Tibial artery (tissue), 4 donors: ENCODE measurements around the gene PITPNM3.
A peak's percentile ranks its signal among the peaks of the same experiment; 100 is the strongest.

Source experiments
- DNase-seq, 2 donors: peaks; one replicate each; pipeline ENCODE4 v3.0.0-alpha.2; 2019
- H3K27ac ChIP-seq, 2 donors: fragments of 200-600 bp; sonication (generic) in 1 of 2; 1 replicate in 1 of 2; 2 replicates in 1 of 2; pipeline ENCODE4 v1.5.1; 2018 to 2019; ENCODE audit warnings: mild to moderate bottlenecking in 1 of 2
- H3K27me3 ChIP-seq, 2 donors: fragments of 200-600 bp; sonication (generic) in 1 of 2; one replicate each; pipeline versions ENCODE4 v1.5.1 to v1.6.0; 2016 to 2019
- H3K36me3 ChIP-seq, 3 donors: fragments of 200-600 bp; sonication (generic) in 2 of 3; one replicate each; pipeline ENCODE4 v1.5.1; 2016 to 2019; ENCODE audit warnings: mild to moderate bottlenecking in 2 of 3
- H3K4me1 ChIP-seq, 4 donors: fragments of 200-600 bp; sonication (generic) in 2 of 4; 1 replicate in 3 of 4; 2 replicates in 1 of 4; pipeline ENCODE4 v1.5.1; 2016 to 2019
- H3K4me3 ChIP-seq, 2 donors: fragments of 200-600 bp; sonication (generic) in 1 of 2; 1 replicate in 1 of 2; 2 replicates in 1 of 2; pipeline ENCODE4 v1.5.1; 2018 to 2019; ENCODE audit warnings: mild to moderate bottlenecking in 2 of 2
- H3K9me3 ChIP-seq, 3 donors: fragments of 200-600 bp; sonication (generic) in 1 of 3; one replicate each; pipeline ENCODE4 v1.5.1; 2016 to 2019
- intact Hi-C: fragments of 100-400 bp; cut with DNase I; formaldehyde crosslinking; loops from one replicate; pipeline ENCODE4 v1.15.0; 2023; ENCODE audit warnings: low total_unique reads
- TF ChIP-seq, protein P1 (sequence below), 2 experiments: fragments of 200-600 bp in 1 of 2; fragments of 450-650 bp in 1 of 2; IDR thresholded peaks; one replicate each; pipeline ENCODE4 v1.5.1; 2017 to 2019; ENCODE audit warnings: antibody characterized with exemption in 2 of 2, mild to moderate bottlenecking in 1 of 2, moderate library complexity in 1 of 2

The PITPNM3 gene

DNA sequence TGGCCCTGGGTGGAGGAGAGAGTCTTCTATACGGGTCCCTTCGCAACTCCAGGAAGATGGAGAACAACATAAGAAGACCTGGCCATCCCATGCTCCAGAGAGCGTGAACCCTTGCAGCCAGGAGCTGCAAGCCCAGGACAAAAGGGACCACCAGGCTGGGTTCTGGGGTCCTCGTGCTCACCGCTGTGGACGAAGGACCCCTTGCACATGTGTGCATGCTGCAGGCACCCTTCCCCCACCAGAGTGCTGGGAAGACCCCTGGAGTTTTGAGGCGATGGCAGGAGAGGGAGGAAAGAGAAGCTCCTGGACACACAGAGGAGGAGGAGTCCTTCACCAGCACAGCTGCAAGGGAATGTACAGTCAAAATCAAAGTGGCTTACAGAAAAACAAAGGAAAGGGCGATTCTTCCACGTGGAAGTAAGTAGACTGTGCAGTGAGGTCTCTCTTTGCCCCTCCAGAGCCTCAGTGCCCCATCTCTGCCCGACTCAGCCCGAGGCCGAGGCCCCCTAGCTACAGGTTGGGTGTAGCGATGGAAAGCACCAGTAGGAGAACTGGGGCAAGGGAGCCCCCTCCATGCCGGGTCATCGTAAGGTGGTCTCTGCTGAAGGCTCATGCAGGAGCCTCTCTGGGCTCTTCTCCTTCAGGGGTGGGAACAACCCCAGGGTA, 60.8 kb downstream of the PITPNM3 start:
- peak in 1 of 2 donors; percentile 12 for DNase-seq
- Histone ChIP-seq H3K4me3 (no peak overlapping the region), H3K9me3 (no peaks in the 10 kb centered on the region), H3K36me3 (no peaks in the 10 kb centered on the region), H3K4me1 (peaks cover 0 to 8% (median 2%) of the 10 kb centered on the region in 4 donors), H3K27me3 (peaks cover 0 to 4% of the 10 kb centered on the region in 2 donors), H3K27ac (no peak overlapping the region)
- TF ChIP-seq, protein P1, sequence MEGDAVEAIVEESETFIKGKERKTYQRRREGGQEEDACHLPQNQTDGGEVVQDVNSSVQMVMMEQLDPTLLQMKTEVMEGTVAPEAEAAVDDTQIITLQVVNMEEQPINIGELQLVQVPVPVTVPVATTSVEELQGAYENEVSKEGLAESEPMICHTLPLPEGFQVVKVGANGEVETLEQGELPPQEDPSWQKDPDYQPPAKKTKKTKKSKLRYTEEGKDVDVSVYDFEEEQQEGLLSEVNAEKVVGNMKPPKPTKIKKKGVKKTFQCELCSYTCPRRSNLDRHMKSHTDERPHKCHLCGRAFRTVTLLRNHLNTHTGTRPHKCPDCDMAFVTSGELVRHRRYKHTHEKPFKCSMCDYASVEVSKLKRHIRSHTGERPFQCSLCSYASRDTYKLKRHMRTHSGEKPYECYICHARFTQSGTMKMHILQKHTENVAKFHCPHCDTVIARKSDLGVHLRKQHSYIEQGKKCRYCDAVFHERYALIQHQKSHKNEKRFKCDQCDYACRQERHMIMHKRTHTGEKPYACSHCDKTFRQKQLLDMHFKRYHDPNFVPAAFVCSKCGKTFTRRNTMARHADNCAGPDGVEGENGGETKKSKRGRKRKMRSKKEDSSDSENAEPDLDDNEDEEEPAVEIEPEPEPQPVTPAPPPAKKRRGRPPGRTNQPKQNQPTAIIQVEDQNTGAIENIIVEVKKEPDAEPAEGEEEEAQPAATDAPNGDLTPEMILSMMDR (IDR thresholded peaks at IDR 0.05): no peak
- intact Hi-C loops: no loop called here

DNA sequence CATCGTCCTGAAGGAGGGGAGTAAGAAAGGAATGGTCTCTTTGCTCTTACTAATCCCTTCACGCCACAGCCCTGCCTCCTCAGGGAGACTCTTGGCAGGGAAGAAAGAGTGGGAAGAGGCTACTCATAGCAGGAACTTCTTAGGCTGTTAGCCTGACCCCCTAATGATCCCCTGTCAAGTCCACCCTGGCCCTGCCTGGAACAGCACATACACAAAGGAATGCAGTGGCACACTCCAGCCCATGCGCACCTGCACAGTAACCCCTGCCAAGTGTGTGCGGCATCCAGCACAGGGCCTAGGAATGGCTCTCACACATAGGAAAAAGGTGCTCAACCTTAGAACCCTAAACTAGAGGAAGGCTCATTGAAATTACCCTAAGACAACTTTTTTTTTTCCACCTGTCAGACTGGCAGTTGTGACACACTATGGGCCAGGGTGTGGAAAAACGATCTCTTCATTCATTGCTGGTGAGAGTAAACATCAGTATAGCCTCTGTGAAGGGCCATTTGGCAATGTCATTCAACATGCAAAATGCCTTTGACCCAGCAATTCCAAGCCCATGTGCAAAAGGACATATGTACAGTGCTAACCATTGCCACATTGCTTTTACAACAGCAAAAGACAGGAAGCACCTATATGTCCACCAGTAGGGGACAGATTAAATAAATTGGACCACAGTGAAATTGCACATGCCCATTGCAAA, 62.0 kb downstream of the PITPNM3 start:
- Histone ChIP-seq H3K9me3 (no peaks in the 10 kb centered on the region), H3K27me3 (peaks cover 0 to 8% of the 10 kb centered on the region in 2 donors), H3K36me3 (no peaks in the 10 kb centered on the region), H3K27ac (no peak overlapping the region), H3K4me3 (no peak overlapping the region), H3K4me1 (peaks cover 0 to 8% (median 2%) of the 10 kb centered on the region in 4 donors)
- DNase-seq: peak in 1 of 2 donors; percentile 28
- intact Hi-C loops: no loop called here
- TF ChIP-seq, protein P1 (IDR thresholded peaks at IDR 0.05): no peak

DNA sequence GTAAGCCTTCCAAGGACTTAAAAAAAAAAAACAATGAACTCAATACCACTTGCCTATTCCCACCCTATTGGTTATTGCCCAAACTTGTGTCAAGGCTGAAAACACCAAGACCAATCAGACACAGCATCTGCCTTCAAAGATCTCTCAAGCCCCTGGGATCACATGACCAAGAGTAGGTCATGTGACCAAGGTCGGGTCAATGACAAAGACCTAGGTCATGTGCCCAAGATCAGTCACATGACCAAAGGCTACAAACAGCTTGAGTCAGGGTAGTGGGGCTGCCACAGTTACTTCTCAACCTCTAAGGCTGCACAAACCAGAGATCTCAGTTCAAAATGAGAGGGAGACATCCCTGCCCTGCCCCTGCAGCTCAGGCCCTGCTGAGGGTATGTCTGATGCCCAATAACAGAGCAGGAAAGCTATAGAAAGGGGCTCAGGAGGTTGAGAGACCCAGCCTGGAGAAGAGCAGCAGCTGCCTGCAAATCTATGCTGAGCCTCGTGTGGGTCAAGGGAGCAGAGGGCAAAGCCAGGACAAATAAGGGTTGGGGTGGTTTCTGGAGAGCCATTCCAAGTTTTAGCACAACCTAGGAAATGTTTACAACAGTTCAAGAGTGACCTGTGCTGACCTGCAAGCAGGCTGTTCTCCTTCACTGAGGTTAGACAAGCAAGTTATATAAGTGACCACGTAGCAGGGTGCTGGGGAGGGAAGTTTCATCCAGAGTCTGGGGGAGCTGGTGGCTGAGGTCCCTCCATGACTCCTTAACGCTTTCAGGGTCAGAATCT, 63.3 kb downstream of the PITPNM3 start:
- TF ChIP-seq, protein P1 (IDR thresholded peaks at IDR 0.05): no peak
- Histone ChIP-seq H3K9me3 (no peaks in the 10 kb centered on the region), H3K4me3 (no peak overlapping the region), H3K36me3 (no peaks in the 10 kb centered on the region), H3K27me3 (peaks cover 0 to 12% of the 10 kb centered on the region in 2 donors), H3K27ac (no peak overlapping the region), H3K4me1 (peaks cover 0 to 8% (median 2%) of the 10 kb centered on the region in 4 donors)
- intact Hi-C loops: no loop called here
- DNase-seq: peak in 1 of 2 donors; percentile 21

DNA sequence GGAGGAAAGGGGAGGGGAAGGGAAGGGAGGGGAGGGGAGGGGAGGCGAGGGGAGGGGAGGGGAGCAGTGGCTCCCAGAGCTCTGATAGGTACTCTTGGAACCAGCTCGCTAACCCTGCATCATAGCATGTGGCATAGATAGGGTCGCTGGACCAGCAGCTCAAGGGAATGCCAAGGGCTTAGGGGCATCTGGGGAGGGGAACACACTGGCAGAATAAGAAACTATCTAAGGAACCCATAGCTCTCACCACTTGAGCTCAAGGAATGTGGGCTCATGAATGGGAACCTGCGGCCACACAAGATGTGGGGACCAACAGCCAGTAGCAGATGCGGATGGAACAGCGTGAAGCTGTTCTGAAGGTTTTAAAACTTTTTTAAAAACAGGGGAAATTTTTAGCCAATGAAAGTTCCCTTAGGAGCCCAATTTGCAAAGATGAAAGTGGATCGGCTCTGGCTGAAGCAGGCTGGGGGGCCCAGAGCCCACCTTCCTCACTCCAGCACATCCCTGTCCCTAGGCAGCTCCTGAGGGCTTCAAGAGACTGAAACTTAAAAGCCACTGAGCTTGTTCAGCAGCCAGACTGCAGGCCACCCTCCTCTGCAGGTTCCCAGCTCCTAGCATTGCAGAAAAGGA, 65.2 kb downstream of the PITPNM3 start:
- peaks cover 0 to 7% (median 0%) of the 10 kb centered on the region in 4 donors for H3K4me1 ChIP-seq
- intact Hi-C loops: no loop called here
- no peaks in the 10 kb centered on the region for H3K36me3 ChIP-seq
- no peak for DNase-seq
- no peak overlapping the region for H3K27ac ChIP-seq
- H3K27me3 ChIP-seq: peaks cover 0 to 8% of the 10 kb centered on the region in 2 donors
- no peak overlapping the region for H3K4me3 ChIP-seq
- TF ChIP-seq, protein P1 (IDR thresholded peaks at IDR 0.05): no peak
- H3K9me3 ChIP-seq: no peaks in the 10 kb centered on the region

DNA sequence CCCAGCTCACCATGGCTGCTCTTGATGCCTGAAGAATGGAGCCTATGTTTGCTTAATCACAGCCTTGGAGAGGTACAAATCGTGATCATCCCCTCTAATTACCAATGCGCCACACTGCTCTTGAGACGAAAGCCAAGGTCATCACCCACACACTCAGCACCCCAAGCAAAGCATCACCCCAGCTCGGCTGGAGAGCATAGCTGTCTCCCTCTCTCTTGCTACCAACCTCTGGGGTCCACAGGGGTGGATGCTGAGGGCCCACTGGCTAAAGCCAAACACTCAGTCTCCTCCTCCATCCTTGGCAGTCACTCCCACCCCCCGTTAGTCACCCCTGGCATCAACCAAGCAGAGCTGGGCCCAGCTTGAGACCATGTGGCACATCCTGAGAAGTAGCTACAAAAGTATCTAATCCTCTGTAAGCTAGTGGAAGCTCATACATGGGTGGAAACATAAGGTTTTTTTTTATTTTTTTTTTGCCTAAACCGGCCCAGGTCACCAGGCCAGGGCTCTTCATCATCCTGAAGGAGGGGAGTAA, 67.3 kb downstream of the PITPNM3 start:
- Histone ChIP-seq H3K4me3 (no peak overlapping the region), H3K27ac (no peak overlapping the region), H3K9me3 (no peaks in the 10 kb centered on the region), H3K4me1 (peaks cover 0 to 7% (median 0%) of the 10 kb centered on the region in 4 donors), H3K36me3 (no peaks in the 10 kb centered on the region), H3K27me3 (peaks cover 0 to 8% of the 10 kb centered on the region in 2 donors)
- TF ChIP-seq, protein P1 (IDR thresholded peaks at IDR 0.05): no peak
- DNase-seq: no peak
- intact Hi-C loops: no loop called here
